DND-41 (cell line): ENCODE results near the gene LRFN4.

ENCODE experiments used
- CTCF ChIP-seq: IDR thresholded peaks from 2 replicates; pipeline ENCODE4 v1.5.1; 2012; ENCODE audit warnings: borderline replicate concordance, low read length, moderate library complexity, mild to moderate bottlenecking; ENCODE audit not compliant: poor library complexity, severe bottlenecking; ENCODE audit errors: extremely low read depth
- EZH2 ChIP-seq: IDR thresholded peaks from 3 replicates; pipeline ENCODE4 v1.6.1; 2012; ENCODE audit warnings: borderline replicate concordance, low read depth, mild to moderate bottlenecking, moderate library complexity, low read length, inconsistent platforms; ENCODE audit not compliant: severe bottlenecking

DNA sequence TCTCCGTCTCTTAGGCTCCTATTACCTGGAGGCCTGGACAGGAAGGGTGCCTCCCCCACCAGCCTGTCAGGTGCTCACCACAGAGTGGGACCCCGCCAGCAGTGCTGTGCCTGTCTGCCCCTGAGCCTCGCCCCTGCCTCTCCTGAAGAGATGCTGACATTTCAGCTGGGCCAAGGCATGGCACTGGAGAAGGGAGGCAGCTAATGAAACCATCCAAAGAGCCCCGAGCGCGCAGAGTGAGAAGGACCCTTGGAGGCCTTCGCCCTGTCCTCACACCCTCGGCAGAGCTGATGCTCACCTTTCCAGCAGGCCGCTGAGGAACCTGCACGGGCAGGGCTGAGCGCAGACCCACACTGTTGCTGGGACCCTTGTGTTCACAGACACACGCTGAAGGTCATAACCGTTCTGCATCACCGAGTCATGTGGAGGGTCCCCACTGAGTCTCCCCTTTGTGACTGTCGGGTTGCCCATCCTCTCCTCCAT lies 2.1 kb upstream of the LRFN4 start:
- no peak for TF ChIP-seq CTCF
- no peak for TF ChIP-seq EZH2
